Activated B cell treated with CpG ODN at 0.5 μM for 24 hours (primary cell): ENCODE results near the gene CXXC5. TPM values are rescaled to one million over a fixed set of nuclear protein-coding genes. Genes with fewer than 3 reads are reported as not detected.

Experiments
- ATAC-seq: fragments of 200-7000 bp; cut with Tn5 transposase; one replicate; pipeline ENCODE4 v1.10.0; 2021; ENCODE audit warnings: low read depth, mild to moderate bottlenecking, moderate library complexity
- CTCF ChIA-PET: fragments of 350-600 bp; sonication (Branson Sonifier 250); formaldehyde crosslinking; loops from one replicate; lab custom pipeline; 2021; ENCODE audit warnings: antibody characterized with exemption; lab: Charles Lee
- POLR2A ChIA-PET: fragments of 350-600 bp; sonication (Branson Sonifier 250); formaldehyde crosslinking; loops from one replicate; lab custom pipeline; 2021; ENCODE audit warnings: antibody characterized with exemption; lab: Charles Lee
- DNase-seq: peaks from one replicate; pipeline ENCODE4 v3.0.0; 2022
- H3K27ac Mint-ChIP-seq: one replicate; pipeline ENCODE4 v1.8.0; 2020; ENCODE audit warnings: mixed read lengths
- H3K27me3 Mint-ChIP-seq: one replicate; pipeline ENCODE4 v1.8.0; 2021; ENCODE audit warnings: mixed read lengths
- H3K36me3 Mint-ChIP-seq: one replicate; pipeline ENCODE4 v1.8.0; 2021; ENCODE audit warnings: low read depth, mixed read lengths
- H3K4me1 Mint-ChIP-seq: one replicate; pipeline ENCODE4 v1.8.0; 2021; ENCODE audit warnings: mixed read lengths
- H3K4me3 Mint-ChIP-seq: one replicate; pipeline ENCODE4 v1.8.0; 2020; ENCODE audit warnings: mild to moderate bottlenecking, mixed read lengths
- H3K9me3 Mint-ChIP-seq: one replicate; pipeline ENCODE4 v1.8.0; 2020; ENCODE audit warnings: mixed read lengths
- intact Hi-C: fragments of 100-400 bp; cut with micrococcal nuclease; formaldehyde crosslinking; loops from one replicate; pipeline ENCODE4 v1.15.1; 2024
- total RNA-seq: library from RNA; stranded (reverse); gene quantifications from 2 replicates; pipeline ENCODE4 v1.2.3, GENCODE V29; 2022
- TF ChIP-seq, protein P1 (sequence below): fragments of 200-600 bp; IDR thresholded peaks from one replicate; pipeline ENCODE4 v1.8.0; 2022; ENCODE audit warnings: antibody characterized with exemption, mild to moderate bottlenecking

CXXC5 gene
- total RNA-seq, 1 donor from 2014 or later: 115 TPM

- TF ChIP-seq, protein P1, sequence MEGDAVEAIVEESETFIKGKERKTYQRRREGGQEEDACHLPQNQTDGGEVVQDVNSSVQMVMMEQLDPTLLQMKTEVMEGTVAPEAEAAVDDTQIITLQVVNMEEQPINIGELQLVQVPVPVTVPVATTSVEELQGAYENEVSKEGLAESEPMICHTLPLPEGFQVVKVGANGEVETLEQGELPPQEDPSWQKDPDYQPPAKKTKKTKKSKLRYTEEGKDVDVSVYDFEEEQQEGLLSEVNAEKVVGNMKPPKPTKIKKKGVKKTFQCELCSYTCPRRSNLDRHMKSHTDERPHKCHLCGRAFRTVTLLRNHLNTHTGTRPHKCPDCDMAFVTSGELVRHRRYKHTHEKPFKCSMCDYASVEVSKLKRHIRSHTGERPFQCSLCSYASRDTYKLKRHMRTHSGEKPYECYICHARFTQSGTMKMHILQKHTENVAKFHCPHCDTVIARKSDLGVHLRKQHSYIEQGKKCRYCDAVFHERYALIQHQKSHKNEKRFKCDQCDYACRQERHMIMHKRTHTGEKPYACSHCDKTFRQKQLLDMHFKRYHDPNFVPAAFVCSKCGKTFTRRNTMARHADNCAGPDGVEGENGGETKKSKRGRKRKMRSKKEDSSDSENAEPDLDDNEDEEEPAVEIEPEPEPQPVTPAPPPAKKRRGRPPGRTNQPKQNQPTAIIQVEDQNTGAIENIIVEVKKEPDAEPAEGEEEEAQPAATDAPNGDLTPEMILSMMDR: no peak
- intact Hi-C loops: loop anchor here (1.0 kb wide), 1 partner anchor 11 kb away; the partner anchor contains the start of gene CXXC5
- no peaks in the 10 kb centered on the region for H3K9me3 Mint-ChIP-seq
- H3K36me3 Mint-ChIP-seq: no peaks in the 10 kb centered on the region
- POLR2A ChIA-PET: interaction anchor here (0.6 to 9.3 kb wide), 15 partner anchors 13 to 198 kb away, joined by 3 to 772 read pairs (median 6); partner anchors contain the start of genes CXXC5, DNAJC18 and UBE2D2
- peak overlapping the region; percentile 79 for H3K4me3 Mint-ChIP-seq
- peak; percentile 72 for DNase-seq
- CTCF ChIA-PET: interaction anchor here (1.0 to 9.1 kb wide), 9 partner anchors 14 to 131 kb away, joined by 3 to 325 read pairs (median 51); partner anchors contain the start of gene CXXC5
- peak; percentile 27 for ATAC-seq
- H3K27ac Mint-ChIP-seq: peak overlapping the region; percentile 97
- H3K4me1 Mint-ChIP-seq: peaks cover 85% of the 10 kb centered on the region
- no peaks in the 10 kb centered on the region for H3K27me3 Mint-ChIP-seq
Observed at GRCh38 chr5:139637438-139638089, 10.6 kb upstream of the CXXC5 start.

DNA sequence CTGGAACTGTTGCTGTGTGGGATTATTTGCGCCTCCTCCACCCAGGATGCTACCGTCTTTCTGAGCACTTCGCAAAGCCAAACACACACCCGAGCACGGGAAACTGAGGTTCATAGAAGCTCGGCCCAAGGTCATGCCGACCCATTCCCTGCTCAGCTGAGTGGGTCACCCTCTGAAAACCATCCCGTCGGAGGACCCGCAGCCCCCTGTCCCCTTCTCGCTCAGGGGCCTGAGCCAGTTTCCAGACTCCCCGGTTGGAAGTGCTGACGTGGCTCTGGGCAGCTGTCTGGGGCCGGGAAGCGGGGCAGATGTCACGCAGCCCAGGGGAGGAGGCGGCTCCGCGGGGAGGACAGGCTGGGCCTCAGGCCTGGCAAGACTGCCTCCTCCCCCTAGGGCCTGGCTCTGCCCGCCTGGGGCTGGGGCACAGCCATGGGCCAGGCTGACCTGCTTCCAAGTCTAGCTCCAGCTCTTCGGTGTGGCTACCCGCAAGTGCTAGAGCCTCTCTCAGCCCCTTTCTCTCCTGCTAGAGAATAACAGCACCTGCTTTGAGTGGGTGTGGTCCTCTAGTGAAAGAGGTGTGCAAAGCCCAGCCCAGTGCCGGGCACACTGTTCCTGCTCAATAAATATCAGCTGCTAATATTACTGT, 9.9 kb upstream of the CXXC5 start:
- H3K36me3 Mint-ChIP-seq: no peaks in the 10 kb centered on the region
- H3K4me1 Mint-ChIP-seq: peaks cover 81% of the 10 kb centered on the region
- ATAC-seq (peak; percentile 6), DNase-seq (peak; percentile 52)
- H3K9me3 Mint-ChIP-seq: no peaks in the 10 kb centered on the region
- peak overlapping the region; percentile 97 for H3K27ac Mint-ChIP-seq
- CTCF ChIA-PET: interaction anchor here (1.0 to 9.1 kb wide), 8 partner anchors 13 to 130 kb away, joined by 3 to 325 read pairs (median 76); partner anchors contain the start of gene CXXC5
- peak overlapping the region; percentile 79 for H3K4me3 Mint-ChIP-seq
- TF ChIP-seq, protein P1: no peak
- POLR2A ChIA-PET: interaction anchor here (0.6 to 9.3 kb wide), 14 partner anchors 12 to 199 kb away, joined by 3 to 772 read pairs (median 18); partner anchors contain the start of genes CXXC5, DNAJC18 and UBE2D2
- H3K27me3 Mint-ChIP-seq: no peaks in the 10 kb centered on the region
- intact Hi-C loops: no loop called here

- peak overlapping the region; percentile 79 for H3K4me3 Mint-ChIP-seq
- ChIA-PET POLR2A (interaction anchor here (0.6 to 9.3 kb wide), 11 partner anchors 11 to 127 kb away, joined by 3 to 772 read pairs (median 56); partner anchors contain the start of genes CXXC5 and UBE2D2), CTCF (interaction anchor here (1.0 to 9.1 kb wide), 7 partner anchors 12 to 129 kb away, joined by 3 to 325 read pairs (median 101); partner anchors contain the start of gene CXXC5)
- peaks cover 79% of the 10 kb centered on the region for H3K4me1 Mint-ChIP-seq
- no peaks in the 10 kb centered on the region for H3K27me3 Mint-ChIP-seq
- ATAC-seq: no peak
- peak overlapping the region; percentile 97 for H3K27ac Mint-ChIP-seq
- intact Hi-C loops: no loop called here
- DNase-seq: peak; percentile 34
- TF ChIP-seq, protein P1: no peak
- no peaks in the 10 kb centered on the region for H3K9me3 Mint-ChIP-seq
- H3K36me3 Mint-ChIP-seq: no peaks in the 10 kb centered on the region
Observed at GRCh38 chr5:139638736-139639618, 9.2 kb upstream of the CXXC5 start.

- H3K27me3 Mint-ChIP-seq: no peaks in the 10 kb centered on the region
Observed at GRCh38 chr5:139639619-139640380, 8.3 kb upstream of the CXXC5 start.

More at GRCh38 chr5:139639619-139640380, 8.3 kb upstream of the CXXC5 start:
- TF ChIP-seq, protein P1: no peak
- Mint-ChIP-seq H3K36me3 (no peaks in the 10 kb centered on the region), H3K4me1 (peaks cover 80% of the 10 kb centered on the region), H3K9me3 (no peaks in the 10 kb centered on the region), H3K27ac (peak overlapping the region; percentile 73), H3K4me3 (no peak overlapping the region)
- intact Hi-C loops: no loop called here
- ChIA-PET CTCF (interaction anchor here (6.4 to 8.5 kb wide), 2 partner anchors 20 to 49 kb away, joined by 51 to 325 read pairs; no protein-coding TSS in a partner anchor), POLR2A (interaction anchor here (0.6 to 9.3 kb wide), 6 partner anchors 10 to 124 kb away, joined by 3 to 772 read pairs (median 132); partner anchors contain the start of gene CXXC5)
- no peak for DNase-seq
- no peak for ATAC-seq
